Esophagus squamous epithelium (tissue), 5 donors: Measurements from ENCODE around the gene GAS2L1. TPM values are rescaled to one million over a fixed set of nuclear protein-coding genes. Genes with fewer than 3 reads are reported as not detected.

Experiments used
- DNase-seq: peaks from one replicate; lab custom pipeline; 2025; lab: John Stamatoyannopoulos, UW
- H3K27ac ChIP-seq, 4 donors: fragments of 200-600 bp; sonication (generic); one replicate each; pipeline ENCODE4 v1.5.1; 2016 to 2019; ENCODE audit warnings: mild to moderate bottlenecking in 1 of 4
- H3K27me3 ChIP-seq, 4 donors: fragments of 200-600 bp; sonication (generic); 1 replicate in 3 of 4; 2 replicates in 1 of 4; pipeline versions ENCODE4 v1.5.1 to v1.6.0; 2017 to 2021; ENCODE audit warnings: antibody characterized with exemption in 1 of 4
- H3K36me3 ChIP-seq, 3 donors: fragments of 200-600 bp; sonication (generic); one replicate each; pipeline ENCODE4 v1.5.1; 2016 to 2019
- H3K4me1 ChIP-seq, 3 donors: fragments of 200-600 bp; sonication (generic); one replicate each; pipeline ENCODE4 v1.5.1; 2017 to 2019
- H3K4me3 ChIP-seq, 4 donors: fragments of 200-600 bp; sonication (generic); 1 replicate in 3 of 4; 2 replicates in 1 of 4; pipeline ENCODE4 v1.5.1; 2016 to 2019; ENCODE audit warnings: mild to moderate bottlenecking in 2 of 4, moderate library complexity in 1 of 4
- H3K9me3 ChIP-seq, 3 donors: fragments of 200-600 bp; sonication (generic); one replicate each; pipeline ENCODE4 v1.5.1; 2016 to 2019
- POLR2A ChIP-seq, 4 donors: fragments of 450-650 bp; IDR thresholded peaks; one replicate each; pipeline ENCODE4 v1.6.1; 2017; ENCODE audit warnings: antibody characterized with exemption in 4 of 4, mild to moderate bottlenecking in 4 of 4, moderate library complexity in 3 of 4
- WGBS, 2 donors: methylation state at CpG; one replicate each; pipeline ENCODE4 v1.1.5; 2018; 5-methylcytosine and 5-hydroxymethylcytosine counted together
- intact Hi-C: fragments of 100-400 bp; cut with DNase I; formaldehyde crosslinking; loops from one replicate; pipeline ENCODE4 v1.15.0; 2022
- total RNA-seq, 4 donors: library from RNA; depleted of rRNA; stranded (reverse); fragments of >200 nt; gene quantifications; one replicate each; pipeline ENCODE4 v1.1.0, GENCODE V29; 2016
- TF ChIP-seq, protein P1 (sequence below), 6 experiments: fragments of 450-650 bp in 4 of 6; fragments of 200-600 bp in 2 of 6; sonication (generic) in 2 of 6; IDR thresholded peaks; one replicate each; pipeline ENCODE4 v1.5.1; 2016 to 2019; ENCODE audit warnings: antibody characterized with exemption in 6 of 6, mild to moderate bottlenecking in 4 of 6, moderate library complexity in 4 of 6
- donor health status: DM: yes; HTN: yes; CAD: no.

Gene GAS2L1
- total RNA-seq, 4 donors from 2014 or later: 26.9 to 52.1 (median 36.9) TPM

DNA sequence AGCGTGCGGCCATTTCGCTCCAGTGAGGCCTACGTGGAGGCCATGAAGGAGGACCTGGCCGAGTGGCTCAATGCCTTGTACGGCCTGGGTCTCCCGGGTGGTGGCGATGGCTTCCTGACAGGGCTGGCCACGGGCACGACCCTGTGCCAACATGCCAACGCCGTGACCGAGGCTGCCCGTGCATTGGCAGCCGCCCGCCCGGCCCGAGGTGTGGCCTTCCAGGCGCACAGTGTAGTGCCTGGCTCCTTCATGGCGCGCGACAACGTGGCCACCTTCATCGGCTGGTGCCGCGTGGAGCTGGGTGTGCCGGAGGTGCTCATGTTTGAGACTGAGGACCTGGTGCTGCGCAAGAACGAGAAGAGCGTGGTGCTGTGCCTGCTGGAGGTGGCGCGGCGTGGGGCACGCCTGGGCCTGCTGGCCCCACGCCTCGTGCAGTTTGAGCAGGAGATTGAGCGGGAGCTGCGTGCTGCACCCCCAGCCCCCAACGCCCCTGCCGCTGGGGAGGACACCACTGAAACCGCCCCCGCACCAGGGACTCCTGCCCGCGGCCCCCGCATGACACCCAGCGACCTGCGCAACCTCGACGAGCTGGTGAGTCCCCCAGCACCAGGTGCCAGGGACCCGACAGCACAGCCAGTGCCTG, 1.8 kb downstream of the GAS2L1 start:
- Histone ChIP-seq H3K9me3 (no peaks in the 10 kb centered on the region), H3K4me3 (peak overlapping the region; percentile 69 to 98 (median 74)), H3K36me3 (peaks cover 0 to 9% (median 0%) of the 10 kb centered on the region in 3 donors), H3K4me1 (peaks cover 50 to 87% (median 61%) of the 10 kb centered on the region in 3 donors), H3K27ac (peak overlapping the region; percentile 88 to 96 (median 90)), H3K27me3 (peaks cover 0 to 8% (median 2%) of the 10 kb centered on the region in 4 donors)
- TF ChIP-seq POLR2A (IDR thresholded peaks at IDR 0.05): no peak
- TF ChIP-seq, protein P1, sequence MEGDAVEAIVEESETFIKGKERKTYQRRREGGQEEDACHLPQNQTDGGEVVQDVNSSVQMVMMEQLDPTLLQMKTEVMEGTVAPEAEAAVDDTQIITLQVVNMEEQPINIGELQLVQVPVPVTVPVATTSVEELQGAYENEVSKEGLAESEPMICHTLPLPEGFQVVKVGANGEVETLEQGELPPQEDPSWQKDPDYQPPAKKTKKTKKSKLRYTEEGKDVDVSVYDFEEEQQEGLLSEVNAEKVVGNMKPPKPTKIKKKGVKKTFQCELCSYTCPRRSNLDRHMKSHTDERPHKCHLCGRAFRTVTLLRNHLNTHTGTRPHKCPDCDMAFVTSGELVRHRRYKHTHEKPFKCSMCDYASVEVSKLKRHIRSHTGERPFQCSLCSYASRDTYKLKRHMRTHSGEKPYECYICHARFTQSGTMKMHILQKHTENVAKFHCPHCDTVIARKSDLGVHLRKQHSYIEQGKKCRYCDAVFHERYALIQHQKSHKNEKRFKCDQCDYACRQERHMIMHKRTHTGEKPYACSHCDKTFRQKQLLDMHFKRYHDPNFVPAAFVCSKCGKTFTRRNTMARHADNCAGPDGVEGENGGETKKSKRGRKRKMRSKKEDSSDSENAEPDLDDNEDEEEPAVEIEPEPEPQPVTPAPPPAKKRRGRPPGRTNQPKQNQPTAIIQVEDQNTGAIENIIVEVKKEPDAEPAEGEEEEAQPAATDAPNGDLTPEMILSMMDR (IDR thresholded peaks at IDR 0.05): no peak
- WGBS, 2 donors: 23 to 40% methylated on average over 1 to 4 of the region's 50 CpGs
- intact Hi-C loops: no loop called here
- no peak for DNase-seq

DNA sequence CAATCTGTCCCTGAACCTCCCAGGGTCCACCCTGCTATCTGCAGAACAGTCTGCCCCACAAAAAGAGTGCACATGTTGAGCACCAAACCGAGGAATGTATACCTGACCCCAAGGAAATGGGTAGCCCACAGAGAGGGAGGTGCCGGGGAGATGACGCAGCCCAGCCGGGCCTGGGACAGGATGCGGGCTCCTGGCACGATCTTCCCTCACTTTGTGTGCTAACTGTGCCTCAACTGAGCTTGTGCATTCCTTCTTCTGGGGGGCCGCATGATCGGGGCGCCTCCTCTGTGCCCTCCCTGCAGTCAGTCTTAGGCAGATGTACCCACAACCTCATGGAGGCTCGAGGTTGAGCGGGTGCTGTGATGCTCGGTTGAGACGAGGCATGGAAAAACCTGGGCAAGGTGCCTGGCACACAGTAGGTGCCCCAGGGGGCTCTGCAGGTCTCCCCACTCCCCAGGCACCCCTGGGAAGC, 2.4 kb downstream of the GAS2L1 start:
- Histone ChIP-seq H3K4me1 (peaks cover 55 to 89% (median 63%) of the 10 kb centered on the region in 3 donors), H3K27ac (peak overlapping the region; percentile 88 to 96 (median 90)), H3K36me3 (peaks cover 0 to 9% (median 0%) of the 10 kb centered on the region in 3 donors), H3K9me3 (no peaks in the 10 kb centered on the region), H3K27me3 (peaks cover 0 to 14% (median 3%) of the 10 kb centered on the region in 4 donors), H3K4me3 (peak overlapping the region; percentile 69 to 98 (median 74))
- TF ChIP-seq, protein P1 (IDR thresholded peaks at IDR 0.05): no peak
- no peak for TF ChIP-seq POLR2A (IDR thresholded peaks at IDR 0.05)
- intact Hi-C loops: no loop called here
- 13% methylated on average over 6 of the region's 13 CpGs; no CpG with 5 or more reads in 1 of the 2 donors for WGBS, 2 donors
- no peak for DNase-seq

DNA sequence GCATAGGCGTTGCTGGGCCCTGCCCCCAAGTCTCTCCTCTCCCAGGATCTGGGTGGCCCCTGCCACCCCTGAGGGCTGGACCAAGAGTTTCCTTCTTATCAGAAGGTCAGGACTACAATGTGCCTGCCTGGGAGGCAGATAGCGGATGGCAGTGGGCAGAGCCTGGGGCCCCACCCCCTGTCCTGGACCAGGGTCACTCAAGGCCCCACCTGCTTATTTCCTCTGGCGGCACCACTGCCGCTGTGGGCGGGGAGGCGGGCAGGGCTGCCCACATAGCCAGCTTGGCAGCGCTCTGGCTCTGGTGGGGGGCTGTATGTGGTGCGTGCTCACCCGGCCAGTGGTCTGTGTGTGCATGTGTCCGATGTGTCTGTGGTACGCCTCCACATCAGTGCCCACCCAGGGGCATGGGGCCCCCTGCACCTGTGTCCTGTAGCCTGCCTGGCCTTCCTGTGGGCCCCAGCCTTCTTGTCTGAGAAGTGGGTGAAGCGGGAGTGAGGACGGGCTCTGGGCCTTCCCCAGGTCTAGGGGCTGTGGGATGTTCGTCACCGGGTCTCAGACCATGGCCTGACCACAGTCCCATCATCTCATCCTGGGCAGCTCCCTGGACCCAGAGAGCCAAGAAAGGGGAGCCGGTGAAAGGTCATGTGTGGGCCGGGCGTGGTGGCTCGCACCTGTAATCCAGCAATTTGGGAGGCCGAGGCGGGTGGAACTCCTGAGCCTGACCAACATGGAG, 3.0 kb downstream of the GAS2L1 start:
- Histone ChIP-seq H3K27me3 (peaks cover 1 to 20% (median 5%) of the 10 kb centered on the region in 4 donors), H3K27ac (peak overlapping the region; percentile 88 to 96 (median 90)), H3K36me3 (peaks cover 0 to 9% (median 0%) of the 10 kb centered on the region in 3 donors), H3K9me3 (no peaks in the 10 kb centered on the region), H3K4me3 (peak overlapping the region in 3 of 4 donors; percentile 69 to 98 (median 75)), H3K4me1 (peaks cover 62 to 96% (median 69%) of the 10 kb centered on the region in 3 donors)
- no CpG with 5 or more reads among the region's 21 CpGs for WGBS, 2 donors
- intact Hi-C loops: no loop called here
- no peak for TF ChIP-seq POLR2A (IDR thresholded peaks at IDR 0.05)
- TF ChIP-seq, protein P1 (IDR thresholded peaks at IDR 0.05): no peak
- DNase-seq: no peak

DNA sequence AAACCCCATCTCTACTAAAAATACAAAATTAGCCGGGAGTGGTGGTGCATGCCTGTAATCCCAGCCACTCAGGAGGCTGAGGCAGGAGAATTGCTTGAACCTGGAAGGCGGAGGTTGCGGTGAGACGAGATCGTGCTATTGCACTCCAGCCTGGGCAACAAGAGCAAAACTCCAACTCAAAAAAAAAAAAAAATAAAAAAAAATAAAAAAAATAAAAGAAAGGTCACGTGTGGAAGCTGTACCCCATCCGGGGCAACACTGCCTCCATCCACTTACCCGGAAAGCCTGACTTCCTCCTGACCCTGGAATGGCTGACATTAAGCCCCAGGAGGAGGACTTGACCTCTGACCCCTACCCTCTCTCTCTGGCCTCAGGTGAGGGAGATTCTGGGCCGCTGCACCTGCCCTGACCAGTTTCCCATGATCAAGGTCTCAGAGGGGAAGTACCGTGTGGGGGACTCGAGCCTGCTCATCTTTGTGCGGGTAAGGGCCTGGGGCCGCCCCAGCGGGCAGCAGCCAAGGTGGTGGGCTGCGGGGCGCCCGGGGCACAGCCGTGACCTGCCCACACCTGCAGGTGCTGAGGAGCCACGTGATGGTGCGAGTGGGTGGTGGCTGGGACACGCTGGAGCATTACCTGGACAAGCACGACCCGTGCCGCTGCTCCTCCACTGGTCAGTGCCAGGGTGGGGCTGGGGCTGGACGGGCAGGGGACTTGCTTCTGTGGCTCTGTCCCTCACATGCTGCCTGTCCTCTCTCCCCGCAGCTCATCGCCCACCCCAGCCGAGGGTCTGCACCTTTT, 3.8 kb downstream of the GAS2L1 start:
- TF ChIP-seq POLR2A (IDR thresholded peaks at IDR 0.05): no peak
- TF ChIP-seq, protein P1 (IDR thresholded peaks at IDR 0.05): no peak
- peaks cover 4 to 28% (median 7%) of the 10 kb centered on the region in 4 donors for H3K27me3 ChIP-seq
- H3K4me1 ChIP-seq: peaks cover 67 to 99% (median 76%) of the 10 kb centered on the region in 3 donors
- no peaks in the 10 kb centered on the region for H3K9me3 ChIP-seq
- intact Hi-C loops: no loop called here
- H3K36me3 ChIP-seq: peaks cover 0 to 9% (median 0%) of the 10 kb centered on the region in 3 donors
- no peak for DNase-seq
- peak overlapping the region; percentile 88 to 96 (median 90) for H3K27ac ChIP-seq
- peak overlapping the region in 3 of 4 donors; percentile 23 to 69 (median 53) for H3K4me3 ChIP-seq
- WGBS, 2 donors: 38 to 58% methylated on average over 6 to 8 of the region's 28 CpGs
